ENCODE results near the gene BOC. TPM values are rescaled to one million over a fixed set of nuclear protein-coding genes. Genes with fewer than 3 reads are reported as not detected.

BOC gene
- polyA plus RNA-seq, 1 donor from 2014 or later: 0.53 TPM

DNA sequence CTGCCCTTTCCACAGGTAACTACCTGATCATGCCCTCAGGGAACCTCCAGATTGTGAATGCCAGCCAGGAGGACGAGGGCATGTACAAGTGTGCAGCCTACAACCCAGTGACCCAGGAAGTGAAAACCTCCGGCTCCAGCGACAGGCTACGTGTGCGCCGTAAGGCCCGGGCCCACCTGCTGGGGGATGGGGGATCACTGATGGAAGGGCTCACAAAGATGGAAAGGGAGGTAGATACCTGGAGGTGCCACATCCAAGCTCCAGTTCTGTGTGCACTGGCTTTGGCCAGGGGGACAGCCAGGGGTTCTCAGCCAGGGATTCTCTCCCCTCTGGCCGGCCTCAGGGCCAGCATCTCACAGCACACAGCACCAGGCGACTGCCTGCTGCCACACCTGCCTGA, 59.4 kb downstream of the BOC start (continued):
- no peak for TF ChIP-seq CTCF (IDR thresholded peaks at IDR 0.05; ENCODE audit: poor library complexity, severe bottlenecking)

- no peaks in the 10 kb centered on the region for H3K27me3 ChIP-seq (ENCODE audit: insufficient read depth, low read depth, low read length)
- H3K4me3 ChIP-seq (ENCODE audit: low read length): no peak overlapping the region
- H3K79me2 ChIP-seq (replicated peaks; ENCODE audit: insufficient read depth, low read length): no peaks in the 10 kb centered on the region
- TF ChIP-seq TAF1 (IDR thresholded peaks at IDR 0.05; ENCODE audit: low read depth) (no peak), EZH2 (IDR thresholded peaks at IDR 0.05; ENCODE audit: borderline replicate concordance, insufficient read depth, low read length, poor library complexity, severe bottlenecking) (no peak), POLR2AphosphoS5 (IDR thresholded peaks at IDR 0.05) (no peak), REST (IDR thresholded peaks at IDR 0.05; ENCODE audit: borderline replicate concordance) (no peak), MXI1 (conservative IDR thresholded peaks at IDR 0.05; ENCODE audit: poor library complexity, severe bottlenecking) (no peak), SMC3 (conservative IDR thresholded peaks at IDR 0.05; ENCODE audit: poor library complexity) (no peak), CTCF (IDR thresholded peaks at IDR 0.05; ENCODE audit: poor library complexity, severe bottlenecking) (no peak), EP300 (conservative IDR thresholded peaks at IDR 0.05; ENCODE audit: poor library complexity, severe bottlenecking) (no peak), RAD21 (conservative IDR thresholded peaks at IDR 0.05) (no peak)
- H3K9me3 ChIP-seq (ENCODE audit: low read length): no peaks in the 10 kb centered on the region
- H2AFZ ChIP-seq (ENCODE audit: low read depth, low read length): no peak overlapping the region
- H3K27ac ChIP-seq (ENCODE audit: low read length): no peak overlapping the region
- H3K36me3 ChIP-seq (ENCODE audit: insufficient read depth, low read length): no peaks in the 10 kb centered on the region
- no peaks in the 10 kb centered on the region for H4K20me1 ChIP-seq (ENCODE audit: insufficient read depth)
- H3K9me2 ChIP-seq (ENCODE audit: insufficient read depth, low read length): no peaks in the 10 kb centered on the region
- no peak overlapping the region for H3K4me2 ChIP-seq (ENCODE audit: low read length)
- no peak overlapping the region for H3K9ac ChIP-seq (ENCODE audit: low read length)
- H3F3A ChIP-seq (ENCODE audit: insufficient read depth, low read length, poor library complexity, severe bottlenecking): peaks cover 4% of the 10 kb centered on the region
Observed at GRCh38 chr3:113271189-113271588, 59.8 kb downstream of the BOC start.

Measured in neural cell (in vitro differentiated cells).